GM11168 (cell line): Measurements from ENCODE around the gene UPK1A.
"Not testable (repeated sequence)": the region's sequence is repeated elsewhere in the genome, so short reads cannot be mapped to it uniquely, and the experiment has no call there.

Source experiments
- in situ Hi-C: fragments of 300-500 bp; cut with MboI; formaldehyde crosslinking; loops from one replicate; pipeline ENCODE4 v1.12.0; 2022; ENCODE audit warnings: low sequenced_read_pairs; ENCODE audit not compliant: unreplicated experiment

Gene UPK1A

GRCh38 chr19:35715981-35716800 lies 49.9 kb downstream of the UPK1A start:
- in situ Hi-C loops: no loop called here

GRCh38 chr19:35716801-35717664 lies 50.7 kb downstream of the UPK1A start:
- in situ Hi-C loops: no loop called here

- in situ Hi-C loops: no loop called here
These were observed 51.5 kb downstream of the UPK1A start, which contains the start of gene KMT2B for GRCh38 chr19:35717665-35718344. TSS of gene KMT2B (plus strand) at chr19:35718003. CDS start at chr19:35718019, 16 bp downstream.

GRCh38 chr19:35718345-35719041 lies 52.2 kb downstream of the UPK1A start:
- in situ Hi-C loops: no loop called here

GRCh38 chr19:35719402-35720162 lies 53.3 kb downstream of the UPK1A start:
- in situ Hi-C loops: no loop called here

- in situ Hi-C loops: no loop called here
These were observed 53.8 kb downstream of the UPK1A start for GRCh38 chr19:35720163-35720524.

GRCh38 chr19:35720648-35721047 lies 54.3 kb downstream of the UPK1A start:
- in situ Hi-C loops: no loop called here

- in situ Hi-C loops: no loop called here
These were observed 55.1 kb downstream of the UPK1A start for GRCh38 chr19:35721374-35721773.

- in situ Hi-C loops: no loop called here
These were observed 56.1 kb downstream of the UPK1A start for GRCh38 chr19:35722461-35722860.

- in situ Hi-C loops: no loop called here
These were observed 56.6 kb downstream of the UPK1A start for GRCh38 chr19:35722897-35723296.

GRCh38 chr19:35723671-35724070 lies 57.4 kb downstream of the UPK1A start:
- in situ Hi-C loops: no loop called here

- in situ Hi-C loops: not testable (repeated sequence)
These were observed 57.8 kb downstream of the UPK1A start for GRCh38 chr19:35724132-35724531.

GRCh38 chr19:35724560-35724959 lies 58.2 kb downstream of the UPK1A start:
- in situ Hi-C loops: no loop called here

- in situ Hi-C loops: no loop called here
These were observed 59.0 kb downstream of the UPK1A start for GRCh38 chr19:35725216-35725861.

- in situ Hi-C loops: no loop called here
These were observed 61.0 kb downstream of the UPK1A start for GRCh38 chr19:35727053-35727955.
